Adipocyte (in vitro differentiated cells): ENCODE results near the gene MARCHF11.

Source experiments
- DNase-seq: peaks from one replicate; pipeline ENCODE4 v3.0.0-alpha.2; 2015; ENCODE audit warnings: low read depth
- H3K27me3 ChIP-seq: replicated peaks from 2 replicates; pipeline ENCODE4 v1.7.0; 2013; ENCODE audit warnings: mild to moderate bottlenecking, low read length, moderate library complexity; ENCODE audit not compliant: control insufficient read depth, insufficient read depth
- H3K36me3 ChIP-seq: 2 replicates; pipeline ENCODE4 v1.7.0; 2013; ENCODE audit warnings: low read length, mild to moderate bottlenecking, moderate library complexity; ENCODE audit not compliant: control insufficient read depth, insufficient read depth, severe bottlenecking
- H3K4me1 ChIP-seq: 2 replicates; pipeline ENCODE4 v1.7.0; 2013; ENCODE audit warnings: mild to moderate bottlenecking, low read length, moderate library complexity; ENCODE audit not compliant: control insufficient read depth, insufficient read depth
- H3K4me3 ChIP-seq: 2 replicates; pipeline ENCODE4 v1.7.0; 2013; ENCODE audit warnings: mild to moderate bottlenecking, low read length, moderate library complexity
- H3K9ac ChIP-seq: 2 replicates; pipeline ENCODE4 v1.7.0; 2013; ENCODE audit warnings: mild to moderate bottlenecking, low read length, moderate library complexity
- H3K9me3 ChIP-seq: 2 replicates; pipeline ENCODE4 v1.7.0; 2013; ENCODE audit warnings: mild to moderate bottlenecking, low read length, moderate library complexity; ENCODE audit not compliant: control insufficient read depth

Gene MARCHF11

GRCh38 chr5:16049761-16050160 is 129.8 kb downstream of the MARCHF11 start:
- Histone ChIP-seq H3K9me3 (no peaks in the 10 kb centered on the region), H3K36me3 (no peaks in the 10 kb centered on the region), H3K27me3 (no peaks in the 10 kb centered on the region), H3K4me3 (no peak overlapping the region), H3K9ac (no peak overlapping the region), H3K4me1 (no peaks in the 10 kb centered on the region)
- no peak for DNase-seq

GRCh38 chr5:16048132-16048531 is 131.5 kb downstream of the MARCHF11 start:
- no peaks in the 10 kb centered on the region for H3K4me1 ChIP-seq
- H3K27me3 ChIP-seq, result no peaks in the 10 kb centered on the region
- H3K4me3 ChIP-seq, result no peak overlapping the region
- no peak overlapping the region for H3K9ac ChIP-seq
- H3K36me3 ChIP-seq, result no peaks in the 10 kb centered on the region
- H3K9me3 ChIP-seq, result no peaks in the 10 kb centered on the region
- no peak for DNase-seq

- peaks cover 3% of the 10 kb centered on the region for H3K27me3 ChIP-seq
- H3K36me3 ChIP-seq, result no peaks in the 10 kb centered on the region
Observed at GRCh38 chr5:16043349-16043965, 136.1 kb downstream of the MARCHF11 start.

GRCh38 chr5:16037121-16037845 is 142.3 kb downstream of the MARCHF11 start:
- Histone ChIP-seq H3K9ac (no peak overlapping the region), H3K9me3 (no peaks in the 10 kb centered on the region), H3K4me1 (peaks cover 17% of the 10 kb centered on the region), H3K36me3 (no peaks in the 10 kb centered on the region), H3K4me3 (no peak overlapping the region), H3K27me3 (no peaks in the 10 kb centered on the region)
- no peak for DNase-seq

More at GRCh38 chr5:16043349-16043965, 136.1 kb downstream of the MARCHF11 start:
- DNase-seq, result no peak
- no peak overlapping the region for H3K4me3 ChIP-seq
- no peak overlapping the region for H3K9ac ChIP-seq
- H3K9me3 ChIP-seq, result no peaks in the 10 kb centered on the region
- no peaks in the 10 kb centered on the region for H3K4me1 ChIP-seq

GRCh38 chr5:16034319-16035001 is 145.1 kb downstream of the MARCHF11 start:
- Histone ChIP-seq H3K4me3 (peak overlapping the region; percentile 3), H3K4me1 (peaks cover 17% of the 10 kb centered on the region), H3K27me3 (no peaks in the 10 kb centered on the region), H3K9ac (no peak overlapping the region), H3K36me3 (no peaks in the 10 kb centered on the region), H3K9me3 (peaks cover 8% of the 10 kb centered on the region)
- no peak for DNase-seq

- no peak overlapping the region for H3K9ac ChIP-seq
- H3K4me1 ChIP-seq, result peaks cover 17% of the 10 kb centered on the region
- DNase-seq, result no peak
- peaks cover 8% of the 10 kb centered on the region for H3K9me3 ChIP-seq
- no peak overlapping the region for H3K4me3 ChIP-seq
- no peaks in the 10 kb centered on the region for H3K36me3 ChIP-seq
- H3K27me3 ChIP-seq, result peaks cover 2% of the 10 kb centered on the region
Observed at GRCh38 chr5:16033187-16033925, 146.2 kb downstream of the MARCHF11 start.

GRCh38 chr5:16028708-16029107 is 150.9 kb downstream of the MARCHF11 start:
- no peak for DNase-seq
- Histone ChIP-seq H3K4me3 (no peak overlapping the region), H3K27me3 (peaks cover 4% of the 10 kb centered on the region)

GRCh38 chr5:16025681-16026080 is 153.9 kb downstream of the MARCHF11 start:
- Histone ChIP-seq H3K9me3 (peaks cover 7% of the 10 kb centered on the region), H3K9ac (no peak overlapping the region), H3K4me1 (no peaks in the 10 kb centered on the region), H3K4me3 (no peak overlapping the region), H3K27me3 (peaks cover 4% of the 10 kb centered on the region), H3K36me3 (no peaks in the 10 kb centered on the region)
- DNase-seq, result peak; percentile 9

More at GRCh38 chr5:16028708-16029107, 150.9 kb downstream of the MARCHF11 start:
- H3K4me1 ChIP-seq, result peaks cover 1% of the 10 kb centered on the region
- peaks cover 8% of the 10 kb centered on the region for H3K9me3 ChIP-seq
- H3K9ac ChIP-seq, result no peak overlapping the region
- no peaks in the 10 kb centered on the region for H3K36me3 ChIP-seq

GRCh38 chr5:16018970-16019369 is 160.6 kb downstream of the MARCHF11 start:
- no peak for DNase-seq
- Histone ChIP-seq H3K4me1 (no peaks in the 10 kb centered on the region), H3K9ac (no peak overlapping the region), H3K4me3 (no peak overlapping the region), H3K9me3 (peaks cover 6% of the 10 kb centered on the region), H3K36me3 (no peaks in the 10 kb centered on the region), H3K27me3 (no peaks in the 10 kb centered on the region)

GRCh38 chr5:16017720-16018119 is 161.9 kb downstream of the MARCHF11 start:
- Histone ChIP-seq H3K4me1 (no peaks in the 10 kb centered on the region), H3K36me3 (no peaks in the 10 kb centered on the region), H3K9me3 (peaks cover 6% of the 10 kb centered on the region), H3K9ac (no peak overlapping the region), H3K27me3 (no peaks in the 10 kb centered on the region), H3K4me3 (no peak overlapping the region)
- DNase-seq, result no peak
